HepG2 (cell line): ENCODE measurements around the gene BABAM2.

ENCODE experiments used
- EP300 ChIP-seq, 3 experiments: sonication (generic) in 1 of 3; formaldehyde crosslinking in 1 of 3; IDR thresholded peaks; 2 replicates each; pipeline versions ENCODE4 v1.5.1 to v1.6.1; 2011 to 2020; ENCODE audit warnings: low read depth in 2 of 3, low read length in 2 of 3, borderline replicate concordance in 1 of 3, improper control_type of control experiment in 1 of 3, mild to moderate bottlenecking in 1 of 3, missing genetic modification reagents in 1 of 3, moderate library complexity in 1 of 3
- GABPA ChIP-seq, 2 experiments: IDR thresholded peaks; 2 replicates each; pipeline ENCODE4 v1.6.1; 2011 to 2016; ENCODE audit warnings: low read depth in 2 of 2, low read length in 1 of 2, missing biosample characterization in 1 of 2, missing genetic modification characterization in 1 of 2
- TBX3 ChIP-seq: fragments of 450-650 bp; IDR thresholded peaks from 2 replicates; pipeline ENCODE4 v1.6.1; 2017; ENCODE audit warnings: antibody characterized with exemption, mild to moderate bottlenecking, inconsistent platforms, borderline replicate concordance

- TF ChIP-seq GABPA (IDR thresholded peaks at IDR 0.05; ENCODE audit: low read depth, low read length) (no peak), GABPA (CRISPR knock-in tag; IDR thresholded peaks at IDR 0.05; ENCODE audit: low read depth) (no peak), EP300 (IDR thresholded peaks at IDR 0.05; ENCODE audit: low read depth in 2 of 2, low read length in 2 of 2) (no peak), EP300 (CRISPR knock-in tag; IDR thresholded peaks at IDR 0.05; ENCODE audit: borderline replicate concordance) (no peak), TBX3 (no peak)
These were observed 99.6 kb downstream of the BABAM2 start for GRCh38 chr2:27990030-27990590.
